ENCODE results near the gene CAD.

- TF ChIP-seq CTCF (IDR thresholded peaks at IDR 0.05; ENCODE audit: low read depth, low read length, poor library complexity, severe bottlenecking), result no peak
- TF ChIP-seq EZH2phosphoT487 (IDR thresholded peaks at IDR 0.05; ENCODE audit: borderline replicate concordance, low read length), result no peak
These were observed 12.0 kb upstream of the CAD start for GRCh38 chr2:27205206-27205605.
